SIG-M5 treated with dmso at 0.1 percent for 504 hours (cell line): ENCODE results near the gene CHSY3.
A peak's percentile ranks its signal among the peaks of the same experiment; 100 is the strongest.
"Not testable (repeated sequence)": the region's sequence is repeated elsewhere in the genome, so short reads cannot be mapped to it uniquely, and the experiment has no call there.

ENCODE experiments used
- DNase-seq: peaks from one replicate; lab custom pipeline; 2025; ENCODE audit not compliant: unreplicated experiment; lab: John Stamatoyannopoulos, UW

CHSY3 gene

DNA sequence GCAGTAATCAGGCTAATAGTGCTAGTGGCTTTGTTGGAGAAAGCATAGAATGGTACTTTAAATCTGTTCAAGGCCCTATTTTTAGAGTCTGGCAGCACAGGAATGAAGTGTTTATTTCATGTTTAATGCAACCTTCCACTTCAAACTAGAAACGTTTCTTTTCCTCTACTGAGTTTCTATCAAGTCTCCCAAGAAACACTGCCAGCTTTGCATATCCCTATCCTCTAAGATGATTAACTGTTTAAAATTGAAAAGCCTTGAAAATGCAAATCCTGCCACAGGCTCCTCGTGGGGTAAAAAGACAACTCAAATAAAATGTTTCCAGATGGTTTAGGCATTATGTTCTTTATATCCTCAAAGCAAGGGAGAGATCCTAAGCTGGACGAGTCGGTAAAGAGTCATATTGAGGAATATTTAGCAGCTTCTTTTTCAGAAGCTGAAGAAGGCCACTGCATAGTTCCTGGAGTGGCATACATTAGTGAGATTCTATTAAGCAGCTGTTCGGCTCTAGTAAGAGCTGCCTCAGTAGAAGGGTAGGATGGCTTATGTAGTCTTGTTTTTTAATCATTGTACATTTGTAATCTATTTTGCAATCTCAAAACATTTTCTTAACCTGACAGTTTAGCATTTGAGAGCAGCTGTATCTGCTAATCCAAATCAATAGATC lies 251.2 kb downstream of the CHSY3 start:
- DNase-seq: no peak

DNA sequence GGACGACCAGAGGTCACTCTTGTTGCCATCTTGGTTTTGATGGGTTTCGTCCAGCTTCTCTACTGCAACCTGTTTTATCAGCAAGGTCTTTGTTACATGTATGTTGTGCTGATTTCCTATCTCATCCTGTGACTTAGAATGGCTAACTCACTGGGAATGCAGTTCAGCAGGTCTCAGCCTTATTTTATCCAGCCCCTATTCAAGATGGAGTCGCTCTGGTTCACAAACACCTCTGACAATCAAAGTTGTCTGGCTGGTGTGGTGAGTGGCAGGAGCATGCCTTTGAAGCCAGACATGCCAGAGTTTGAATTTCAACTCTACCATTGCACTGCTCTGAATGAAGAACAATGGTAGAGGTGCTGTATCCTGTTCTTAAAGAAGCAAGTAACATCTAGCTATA lies 253.8 kb downstream of the CHSY3 start:
- DNase-seq: no peak

DNA sequence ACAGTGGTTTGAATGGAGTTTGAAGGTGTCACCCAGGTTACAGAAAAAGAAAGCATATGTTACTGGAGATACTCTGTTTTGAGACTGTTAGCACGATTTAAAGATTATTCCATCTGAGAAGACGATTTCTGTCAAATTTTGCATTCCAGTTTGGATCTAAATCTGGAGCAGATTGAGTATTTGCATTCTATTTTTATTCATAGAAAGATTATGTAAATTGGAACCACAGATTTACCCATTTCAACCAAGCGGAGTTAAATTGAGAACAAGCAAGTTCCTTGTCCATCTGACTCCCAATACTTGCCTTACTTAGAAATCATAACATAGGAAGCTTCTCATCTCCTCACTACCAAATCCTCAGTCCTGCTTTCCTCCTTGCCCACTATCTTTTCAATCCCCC lies 255.7 kb downstream of the CHSY3 start:
- DNase-seq: no peak

DNA sequence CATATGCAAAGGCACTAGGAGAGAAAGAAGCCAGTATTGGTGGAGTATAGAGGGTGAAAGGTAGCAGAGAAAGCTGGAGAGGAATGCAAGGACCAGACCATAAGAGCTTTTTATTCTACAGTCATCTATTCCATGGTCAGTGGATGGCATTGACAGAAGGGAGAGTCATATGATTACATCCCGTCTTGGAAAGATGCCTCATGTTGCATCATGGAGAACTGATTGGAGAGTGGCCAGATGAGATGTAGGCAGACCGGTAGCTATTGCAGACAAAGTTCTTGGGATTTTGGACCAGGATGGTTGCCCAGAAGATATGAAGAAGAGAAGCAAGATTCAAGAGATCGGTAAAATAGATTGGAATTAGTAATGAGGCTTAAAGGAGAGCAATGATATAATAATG lies 260.7 kb downstream of the CHSY3 start:
- DNase-seq: no peak

DNA sequence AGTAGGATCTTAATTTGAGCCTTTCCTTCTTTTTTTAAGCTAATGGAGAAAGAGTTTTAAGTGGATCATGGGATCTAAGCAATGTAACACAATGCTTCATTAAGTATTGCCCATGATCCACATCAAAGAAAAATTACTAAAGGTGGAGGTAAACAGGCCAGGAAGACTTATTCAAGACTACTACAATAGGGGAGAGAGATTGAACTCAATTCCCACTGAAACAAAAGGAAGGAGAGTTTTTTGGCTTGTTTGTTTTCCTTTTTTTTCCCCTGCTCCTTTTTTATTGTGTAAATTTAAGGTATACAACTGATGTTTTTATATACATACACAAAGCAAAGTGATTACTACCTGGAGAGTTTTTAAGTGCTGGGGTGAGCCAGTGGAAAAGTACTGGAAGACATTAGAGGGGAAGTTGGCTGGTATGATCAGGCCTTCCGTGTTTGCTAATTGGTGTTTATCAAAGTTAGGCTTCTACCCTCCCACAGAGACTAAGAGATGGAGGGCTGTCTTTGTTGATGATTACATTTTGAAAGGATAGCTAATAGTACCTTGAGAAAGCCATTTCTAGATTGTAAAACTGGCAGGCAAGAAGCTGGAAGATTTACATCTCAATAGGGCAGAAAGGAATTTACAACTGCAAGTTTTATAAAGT lies 262.7 kb downstream of the CHSY3 start:
- DNase-seq: no peak

DNA sequence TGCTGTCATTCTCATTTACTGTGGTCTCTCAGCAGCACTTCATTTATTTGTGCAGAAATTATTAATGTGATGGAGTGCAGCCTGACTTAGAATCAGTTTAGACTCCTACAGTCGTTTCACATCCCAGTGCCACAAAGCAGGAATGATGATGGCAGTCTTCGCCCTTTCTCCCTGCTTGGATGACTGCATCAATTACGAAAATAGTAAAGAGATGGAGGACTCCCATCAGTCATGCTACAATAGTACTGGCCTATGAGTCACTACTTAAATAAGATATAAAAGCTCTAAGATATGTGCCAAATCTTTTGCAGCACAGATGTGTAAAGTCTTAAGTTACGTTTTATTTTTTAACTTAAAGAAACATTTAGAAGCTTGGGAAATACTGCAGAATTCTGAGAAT lies 263.9 kb downstream of the CHSY3 start:
- DNase-seq: no peak

DNA sequence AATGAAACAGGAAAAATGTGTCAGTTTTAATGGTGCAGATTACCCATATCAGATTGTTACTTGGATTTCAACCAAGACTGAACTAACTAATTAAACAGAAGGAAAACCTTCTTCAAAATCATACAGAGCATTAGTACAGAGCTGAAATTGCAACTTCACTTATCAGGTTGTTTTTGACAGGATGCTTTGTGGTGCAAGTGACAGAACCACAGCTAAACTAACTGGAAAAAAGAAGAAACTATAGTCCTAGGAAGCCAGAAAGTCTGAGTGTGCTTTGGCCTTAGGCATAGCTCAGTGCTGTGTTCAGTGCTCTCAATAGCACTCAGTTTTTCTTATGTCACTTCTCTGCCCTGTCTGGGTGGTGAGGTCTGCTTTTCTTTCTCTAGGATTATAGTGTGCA lies 267.4 kb downstream of the CHSY3 start:
- DNase-seq: no peak

DNA sequence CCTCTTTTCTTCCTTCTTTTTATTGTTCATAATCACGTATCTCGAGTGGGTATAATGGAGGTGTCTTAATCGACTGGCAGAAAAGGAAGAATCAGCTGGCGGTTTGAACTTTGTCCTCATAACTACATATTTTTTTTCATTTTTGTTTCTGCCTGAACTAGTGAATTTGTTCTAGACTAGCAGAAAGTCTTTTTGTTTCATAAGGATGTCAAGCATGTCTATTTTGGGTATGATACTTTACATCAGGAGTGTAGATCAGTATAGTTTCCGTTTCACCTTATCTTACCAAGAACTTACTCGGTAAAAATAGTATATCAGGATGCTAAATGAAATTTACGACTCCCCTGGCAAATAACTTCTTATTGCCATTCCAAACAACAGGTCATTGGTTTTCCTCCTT lies 278.9 kb downstream of the CHSY3 start:
- DNase-seq: no peak

DNA sequence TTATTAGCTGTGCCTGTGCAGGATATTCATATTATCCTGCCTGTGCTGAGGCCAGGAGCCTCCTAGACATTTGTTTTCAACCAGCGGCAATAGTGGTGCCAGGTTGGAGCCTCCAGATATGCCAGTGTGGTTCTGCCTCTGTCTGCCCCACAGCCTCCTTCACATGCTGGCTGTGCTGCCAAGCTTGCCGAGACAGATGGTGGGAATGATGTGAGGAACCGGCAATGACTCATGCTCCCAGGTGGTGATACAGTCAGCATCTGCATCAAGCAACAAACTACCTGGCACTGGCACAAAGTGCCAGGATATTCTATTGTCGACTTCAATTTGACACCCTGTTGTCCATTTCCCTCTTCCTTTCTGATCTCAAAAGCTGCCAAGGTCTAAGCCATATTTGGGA lies 285.7 kb downstream of the CHSY3 start:
- no peak for DNase-seq

DNA sequence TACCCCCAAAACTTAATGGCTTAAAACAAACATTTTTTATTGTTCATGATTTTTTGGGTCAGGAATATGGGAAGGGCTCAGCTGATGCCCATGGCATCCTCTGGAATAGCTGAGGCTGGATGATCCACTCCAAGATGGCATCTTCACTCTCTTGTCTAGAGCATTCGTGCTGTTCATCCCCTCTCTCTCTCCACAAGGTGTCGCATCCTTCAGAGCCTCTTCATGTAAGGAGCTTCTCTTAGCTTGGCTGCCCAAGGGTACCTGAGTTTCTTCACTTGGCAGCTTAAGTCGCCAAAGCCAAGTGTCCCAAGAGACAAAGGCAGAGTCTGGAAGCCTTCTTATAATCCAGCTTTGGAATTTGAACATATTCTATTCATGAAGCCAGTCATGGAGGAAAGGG lies 294.7 kb downstream of the CHSY3 start:
- DNase-seq: peak; percentile 4

DNA sequence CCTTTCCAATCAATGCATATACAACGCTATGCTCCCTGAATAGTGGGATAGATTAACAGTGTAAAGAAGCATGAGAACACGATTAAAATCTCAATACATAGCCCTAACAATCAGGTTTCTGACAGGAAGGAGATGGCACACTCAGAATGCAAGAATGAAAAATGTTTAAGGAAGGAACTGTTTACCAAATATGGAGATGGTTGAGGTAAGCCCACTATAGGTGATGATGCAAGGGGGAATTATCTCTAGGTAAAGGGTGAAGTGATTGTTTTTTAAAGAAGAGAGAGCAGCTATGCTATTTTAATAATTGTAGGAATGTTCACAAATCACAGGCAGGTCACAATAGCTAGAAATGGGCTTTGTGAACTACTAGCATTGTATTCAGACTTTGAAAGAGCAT lies 302.4 kb downstream of the CHSY3 start:
- DNase-seq: no peak

DNA sequence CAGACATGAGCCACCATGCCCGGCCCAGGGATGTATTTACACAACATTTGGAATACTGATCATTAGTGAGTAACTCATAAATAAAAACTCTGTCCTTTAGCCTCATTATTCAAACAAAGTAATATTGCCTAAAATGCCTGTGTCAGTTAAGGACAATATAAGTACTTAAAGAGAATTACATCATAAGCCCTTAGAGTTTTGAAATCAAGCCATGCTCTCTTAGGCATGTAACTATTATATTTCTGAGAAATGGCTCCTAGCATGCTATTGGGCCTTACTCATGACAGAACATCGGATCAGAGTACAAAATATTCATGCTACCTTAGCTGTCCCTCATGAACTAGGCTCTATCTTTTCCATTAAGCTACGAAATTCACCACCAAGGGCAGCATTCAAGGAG lies 309.3 kb downstream of the CHSY3 start:
- peak; percentile 9 for DNase-seq

DNA sequence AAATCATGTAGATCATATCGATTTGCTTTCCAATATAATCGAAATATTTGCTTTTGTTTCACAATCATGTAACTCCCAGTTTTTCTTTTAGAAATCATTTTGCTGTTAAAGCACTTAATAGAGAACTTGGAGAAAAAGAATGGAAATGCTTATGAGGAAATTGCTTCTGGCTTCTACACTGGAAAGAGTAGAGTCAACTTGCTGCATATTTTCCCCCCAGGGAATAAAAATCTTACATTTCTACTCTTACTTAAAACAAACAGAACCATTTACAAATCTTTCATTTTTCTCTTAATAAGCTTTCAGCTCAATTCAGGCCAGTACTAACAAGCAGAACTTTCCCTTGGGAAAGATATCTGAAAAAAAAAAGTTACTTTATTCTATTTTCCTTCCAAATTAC lies 312.0 kb downstream of the CHSY3 start:
- DNase-seq: no peak

DNA sequence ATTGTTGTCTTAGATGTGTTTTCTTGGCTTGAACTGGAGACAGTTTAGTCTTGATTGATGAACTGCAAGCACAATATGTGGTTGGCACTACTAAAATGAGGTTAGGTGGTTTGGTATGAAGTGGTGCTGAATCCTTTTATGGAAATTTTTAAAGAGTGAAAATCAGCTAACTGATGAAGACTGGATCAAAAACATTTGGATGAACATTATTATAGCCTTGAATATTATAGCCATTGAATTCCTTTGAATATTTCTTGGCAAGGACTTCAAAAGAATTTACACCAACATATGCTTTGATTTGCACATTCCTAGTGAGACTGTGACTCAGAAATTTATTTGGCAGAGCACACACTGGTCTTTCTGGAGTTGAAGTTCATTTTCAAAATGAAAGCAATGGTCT lies 318.3 kb downstream of the CHSY3 start:
- no peak for DNase-seq

DNA sequence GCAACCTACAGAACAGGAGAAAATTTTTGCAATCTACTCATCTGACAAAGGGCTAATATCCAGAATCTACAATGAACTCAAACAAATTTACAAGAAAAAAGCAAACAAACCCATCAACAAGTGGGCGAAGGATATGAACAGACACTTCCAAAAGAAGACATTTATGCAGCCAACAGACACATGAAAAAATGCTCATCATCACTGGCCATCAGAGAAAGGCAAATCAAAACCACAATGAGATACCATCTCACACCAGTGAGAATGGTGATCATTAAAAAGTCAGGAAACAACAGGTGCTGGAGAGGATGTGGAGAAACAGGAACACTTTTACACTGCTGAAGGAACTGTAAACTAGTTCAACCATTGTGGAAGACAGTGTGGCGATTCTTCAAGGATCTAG lies 322.3 kb downstream of the CHSY3 start:
- DNase-seq: not testable (repeated sequence)

DNA sequence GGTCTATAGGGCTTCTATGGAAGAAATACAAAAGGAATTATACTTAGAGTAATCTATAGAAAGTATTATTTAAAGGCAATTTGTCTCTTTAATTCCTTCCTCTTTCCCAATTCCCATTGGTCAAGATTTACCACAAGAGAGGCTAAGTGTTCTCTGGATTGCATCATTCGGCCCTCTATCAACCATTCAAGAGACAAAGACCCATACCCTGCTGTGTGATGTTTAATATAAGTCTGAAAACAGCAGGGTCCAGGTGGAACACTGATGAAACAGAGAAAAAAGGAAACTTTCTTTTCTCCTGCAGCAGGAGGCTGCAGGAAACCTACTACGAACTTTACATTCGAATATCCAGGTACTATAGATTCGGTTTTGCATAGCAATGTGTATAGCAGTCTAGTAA lies 323.4 kb downstream of the CHSY3 start:
- no peak for DNase-seq

DNA sequence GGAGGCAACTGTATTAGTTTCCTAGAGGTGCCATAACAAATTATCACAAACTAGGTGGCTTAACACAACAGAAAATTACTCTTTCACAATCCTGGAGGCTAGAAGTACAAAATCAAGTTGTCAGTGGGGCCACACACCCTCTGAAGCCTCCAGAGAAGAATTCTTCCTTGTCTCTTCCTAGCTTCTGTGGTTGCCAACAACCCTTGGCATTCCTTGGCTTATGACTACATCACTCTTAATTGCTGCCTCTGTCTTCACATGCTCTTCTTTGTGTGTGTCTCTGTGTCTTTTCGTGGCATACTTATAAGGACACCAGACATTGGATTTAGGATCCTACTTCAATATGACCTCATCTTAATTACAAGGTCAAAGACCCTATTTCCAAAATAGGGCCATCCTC lies 327.5 kb downstream of the CHSY3 start:
- no peak for DNase-seq

DNA sequence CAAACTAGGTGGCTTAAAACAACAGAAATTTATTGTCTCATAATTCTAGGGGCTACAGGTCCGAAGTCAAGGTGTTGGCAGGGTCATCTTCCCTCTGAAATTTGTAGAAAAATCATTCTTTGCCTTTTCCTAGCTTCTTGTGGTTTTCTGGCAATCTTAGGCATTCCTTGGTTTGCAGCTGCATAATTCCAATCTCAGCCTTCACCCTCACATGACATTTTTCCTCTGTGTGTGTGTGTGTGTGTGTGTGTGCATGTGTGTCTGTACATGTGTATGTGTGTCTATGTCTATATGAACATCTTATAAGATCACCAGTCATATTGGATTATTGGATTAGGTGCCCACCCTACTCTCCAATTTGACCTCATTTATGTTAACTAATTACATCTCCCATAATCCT lies 330.6 kb downstream of the CHSY3 start:
- no peak for DNase-seq
